ENCODE measurements around the gene SYDE1. TPM values are rescaled to one million over a fixed set of nuclear protein-coding genes. Genes with fewer than 3 reads are reported as not detected.
A peak's percentile ranks its signal among the peaks of the same experiment; 100 is the strongest.

Gene SYDE1
- total and polyA plus RNA-seq, 10 of the 15 experiments (the other 5 are each of a cell fraction or from before 2014, with no cell fraction given): not detected

GRCh38 chr19:15125232-15126067 lies 18.2 kb downstream of the SYDE1 start (continued):
- TF ChIP-seq USF2 (IDR thresholded peaks at IDR 0.05; ENCODE audit: borderline replicate concordance, low read depth, low read length): peak; percentile 91
- TF ChIP-seq MTA2 (IDR thresholded peaks at IDR 0.05; ENCODE audit: low read depth): peak; percentile 52; the same call in 1 of the 2 replicates
- TF ChIP-seq SREBF1 (IDR thresholded peaks at IDR 0.05; ENCODE audit: low read length): no peak
- TF ChIP-seq, protein P1, sequence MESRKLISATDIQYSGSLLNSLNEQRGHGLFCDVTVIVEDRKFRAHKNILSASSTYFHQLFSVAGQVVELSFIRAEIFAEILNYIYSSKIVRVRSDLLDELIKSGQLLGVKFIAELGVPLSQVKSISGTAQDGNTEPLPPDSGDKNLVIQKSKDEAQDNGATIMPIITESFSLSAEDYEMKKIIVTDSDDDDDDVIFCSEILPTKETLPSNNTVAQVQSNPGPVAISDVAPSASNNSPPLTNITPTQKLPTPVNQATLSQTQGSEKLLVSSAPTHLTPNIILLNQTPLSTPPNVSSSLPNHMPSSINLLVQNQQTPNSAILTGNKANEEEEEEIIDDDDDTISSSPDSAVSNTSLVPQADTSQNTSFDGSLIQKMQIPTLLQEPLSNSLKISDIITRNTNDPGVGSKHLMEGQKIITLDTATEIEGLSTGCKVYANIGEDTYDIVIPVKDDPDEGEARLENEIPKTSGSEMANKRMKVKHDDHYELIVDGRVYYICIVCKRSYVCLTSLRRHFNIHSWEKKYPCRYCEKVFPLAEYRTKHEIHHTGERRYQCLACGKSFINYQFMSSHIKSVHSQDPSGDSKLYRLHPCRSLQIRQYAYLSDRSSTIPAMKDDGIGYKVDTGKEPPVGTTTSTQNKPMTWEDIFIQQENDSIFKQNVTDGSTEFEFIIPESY (IDR thresholded peaks at IDR 0.05): no peak
- TF ChIP-seq, protein P2, sequence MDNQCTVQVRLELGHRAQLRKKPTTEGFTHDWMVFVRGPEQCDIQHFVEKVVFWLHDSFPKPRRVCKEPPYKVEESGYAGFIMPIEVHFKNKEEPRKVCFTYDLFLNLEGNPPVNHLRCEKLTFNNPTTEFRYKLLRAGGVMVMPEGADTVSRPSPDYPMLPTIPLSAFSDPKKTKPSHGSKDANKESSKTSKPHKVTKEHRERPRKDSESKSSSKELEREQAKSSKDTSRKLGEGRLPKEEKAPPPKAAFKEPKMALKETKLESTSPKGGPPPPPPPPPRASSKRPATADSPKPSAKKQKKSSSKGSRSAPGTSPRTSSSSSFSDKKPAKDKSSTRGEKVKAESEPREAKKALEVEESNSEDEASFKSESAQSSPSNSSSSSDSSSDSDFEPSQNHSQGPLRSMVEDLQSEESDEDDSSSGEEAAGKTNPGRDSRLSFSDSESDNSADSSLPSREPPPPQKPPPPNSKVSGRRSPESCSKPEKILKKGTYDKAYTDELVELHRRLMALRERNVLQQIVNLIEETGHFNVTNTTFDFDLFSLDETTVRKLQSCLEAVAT (IDR thresholded peaks at IDR 0.05): peak; percentile 81
- peak; percentile 48; the same call in 1 of the 2 replicates for TF ChIP-seq TBL1XR1 (IDR thresholded peaks at IDR 0.05; ENCODE audit: low read depth, low read length)
- no peak for TF ChIP-seq ZBED1 (IDR thresholded peaks at IDR 0.05; ENCODE audit: borderline replicate concordance)
- no peak for TF ChIP-seq SUZ12 (IDR thresholded peaks at IDR 0.05; ENCODE audit: unreplicated experiment)
- TF ChIP-seq, protein P3, sequence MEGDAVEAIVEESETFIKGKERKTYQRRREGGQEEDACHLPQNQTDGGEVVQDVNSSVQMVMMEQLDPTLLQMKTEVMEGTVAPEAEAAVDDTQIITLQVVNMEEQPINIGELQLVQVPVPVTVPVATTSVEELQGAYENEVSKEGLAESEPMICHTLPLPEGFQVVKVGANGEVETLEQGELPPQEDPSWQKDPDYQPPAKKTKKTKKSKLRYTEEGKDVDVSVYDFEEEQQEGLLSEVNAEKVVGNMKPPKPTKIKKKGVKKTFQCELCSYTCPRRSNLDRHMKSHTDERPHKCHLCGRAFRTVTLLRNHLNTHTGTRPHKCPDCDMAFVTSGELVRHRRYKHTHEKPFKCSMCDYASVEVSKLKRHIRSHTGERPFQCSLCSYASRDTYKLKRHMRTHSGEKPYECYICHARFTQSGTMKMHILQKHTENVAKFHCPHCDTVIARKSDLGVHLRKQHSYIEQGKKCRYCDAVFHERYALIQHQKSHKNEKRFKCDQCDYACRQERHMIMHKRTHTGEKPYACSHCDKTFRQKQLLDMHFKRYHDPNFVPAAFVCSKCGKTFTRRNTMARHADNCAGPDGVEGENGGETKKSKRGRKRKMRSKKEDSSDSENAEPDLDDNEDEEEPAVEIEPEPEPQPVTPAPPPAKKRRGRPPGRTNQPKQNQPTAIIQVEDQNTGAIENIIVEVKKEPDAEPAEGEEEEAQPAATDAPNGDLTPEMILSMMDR (IDR thresholded peaks at IDR 0.05 in 2 of 3, conservative IDR thresholded peaks at IDR 0.05 in 1 of 3; ENCODE audit: control insufficient read depth in 2 of 3, extremely low read depth in 1 of 3, insufficient read depth in 1 of 3, low read depth in 3 of 3, low read length in 3 of 3): peak in 1 of 3 experiments; percentile 4; a peak in 1 of 6 replicates
- no peak for TF ChIP-seq EED (IDR thresholded peaks at IDR 0.05; ENCODE audit: low read depth)
- TF ChIP-seq, protein P4, sequence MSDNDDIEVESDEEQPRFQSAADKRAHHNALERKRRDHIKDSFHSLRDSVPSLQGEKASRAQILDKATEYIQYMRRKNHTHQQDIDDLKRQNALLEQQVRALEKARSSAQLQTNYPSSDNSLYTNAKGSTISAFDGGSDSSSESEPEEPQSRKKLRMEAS (IDR thresholded peaks at IDR 0.05; ENCODE audit: low read depth, low read length): peak; percentile 93
- no peak for TF ChIP-seq CHD4 (IDR thresholded peaks at IDR 0.05)
- TF ChIP-seq NR2C2 (IDR thresholded peaks at IDR 0.05; ENCODE audit: borderline replicate concordance, control insufficient read depth, insufficient read length, low read depth): no peak
- TF ChIP-seq, protein P5, sequence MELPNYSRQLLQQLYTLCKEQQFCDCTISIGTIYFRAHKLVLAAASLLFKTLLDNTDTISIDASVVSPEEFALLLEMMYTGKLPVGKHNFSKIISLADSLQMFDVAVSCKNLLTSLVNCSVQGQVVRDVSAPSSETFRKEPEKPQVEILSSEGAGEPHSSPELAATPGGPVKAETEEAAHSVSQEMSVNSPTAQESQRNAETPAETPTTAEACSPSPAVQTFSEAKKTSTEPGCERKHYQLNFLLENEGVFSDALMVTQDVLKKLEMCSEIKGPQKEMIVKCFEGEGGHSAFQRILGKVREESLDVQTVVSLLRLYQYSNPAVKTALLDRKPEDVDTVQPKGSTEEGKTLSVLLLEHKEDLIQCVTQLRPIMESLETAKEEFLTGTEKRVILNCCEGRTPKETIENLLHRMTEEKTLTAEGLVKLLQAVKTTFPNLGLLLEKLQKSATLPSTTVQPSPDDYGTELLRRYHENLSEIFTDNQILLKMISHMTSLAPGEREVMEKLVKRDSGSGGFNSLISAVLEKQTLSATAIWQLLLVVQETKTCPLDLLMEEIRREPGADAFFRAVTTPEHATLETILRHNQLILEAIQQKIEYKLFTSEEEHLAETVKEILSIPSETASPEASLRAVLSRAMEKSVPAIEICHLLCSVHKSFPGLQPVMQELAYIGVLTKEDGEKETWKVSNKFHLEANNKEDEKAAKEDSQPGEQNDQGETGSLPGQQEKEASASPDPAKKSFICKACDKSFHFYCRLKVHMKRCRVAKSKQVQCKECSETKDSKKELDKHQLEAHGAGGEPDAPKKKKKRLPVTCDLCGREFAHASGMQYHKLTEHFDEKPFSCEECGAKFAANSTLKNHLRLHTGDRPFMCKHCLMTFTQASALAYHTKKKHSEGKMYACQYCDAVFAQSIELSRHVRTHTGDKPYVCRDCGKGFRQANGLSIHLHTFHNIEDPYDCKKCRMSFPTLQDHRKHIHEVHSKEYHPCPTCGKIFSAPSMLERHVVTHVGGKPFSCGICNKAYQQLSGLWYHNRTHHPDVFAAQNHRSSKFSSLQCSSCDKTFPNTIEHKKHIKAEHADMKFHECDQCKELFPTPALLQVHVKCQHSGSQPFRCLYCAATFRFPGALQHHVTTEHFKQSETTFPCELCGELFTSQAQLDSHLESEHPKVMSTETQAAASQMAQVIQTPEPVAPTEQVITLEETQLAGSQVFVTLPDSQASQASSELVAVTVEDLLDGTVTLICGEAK (IDR thresholded peaks at IDR 0.05; ENCODE audit: borderline replicate concordance): 0 out of 2 replicates have a peak, but pooled peaks have one; percentile 14
- no peak for TF ChIP-seq YBX1 (IDR thresholded peaks at IDR 0.05)
- peak; percentile 86 for TF ChIP-seq DPF2 (IDR thresholded peaks at IDR 0.05)
- no peak for TF ChIP-seq NFIC (IDR thresholded peaks at IDR 0.05; ENCODE audit: low read depth, low read length)
- peak; percentile 74 for TF ChIP-seq CREB1 (IDR thresholded peaks at IDR 0.05; ENCODE audit: low read depth)
